ENCODE data around the gene MYL6. TPM values are rescaled to one million over a fixed set of nuclear protein-coding genes. Genes with fewer than 3 reads are reported as not detected.

The MYL6 gene
- total and polyA plus RNA-seq, 7 donors, result 216 to 711 (median 384) TPM

- peaks cover 37% of the 10 kb centered on the region for H3K4me1 ChIP-seq
- DNase-seq (peak; percentile 77 to 89), ATAC-seq (peak; percentile 18 to 58 (median 32))
- no peaks in the 10 kb centered on the region for H3K27me3 ChIP-seq (ENCODE audit: insufficient read depth in 3 of 3, low read length in 2 of 3)
- WGBS, 3 donors, result 13 to 15% (median 13%) methylated on average over 42 to 45 of the region's 45 CpGs
- peak; percentile 49 for TF ChIP-seq CTCF (IDR thresholded peaks at IDR 0.05)
- peak overlapping the region; percentile 94 for H3K27ac ChIP-seq
- H3K9me3 ChIP-seq, result no peaks in the 10 kb centered on the region
- H3K36me3 ChIP-seq (ENCODE audit: insufficient read depth in 1 of 2, low read depth in 1 of 2), result peaks cover 18 to 30% of the 10 kb centered on the region in 2 donors
- intact Hi-C loops (cut with DNase I), result loop anchor here (2.0 to 5.0 kb wide), 2 partner anchors 35 kb away; no protein-coding TSS in a partner anchor
- peak overlapping the region; percentile 95 for H3K4me3 ChIP-seq
These were observed 744 bp upstream of the MYL6 start for GRCh38 chr12:56157201-56158028.

- intact Hi-C loops (cut with DNase I), result loop anchor here (2.0 to 5.0 kb wide), 2 partner anchors 36 to 37 kb away; no protein-coding TSS in a partner anchor
- Histone ChIP-seq H3K4me1 (peaks cover 27% of the 10 kb centered on the region), H3K4me3 (peak overlapping the region; percentile 95), H3K27ac (peak overlapping the region; percentile 94), H3K9me3 (no peaks in the 10 kb centered on the region), H3K27me3 (ENCODE audit: insufficient read depth in 3 of 3, low read length in 2 of 3) (no peaks in the 10 kb centered on the region), H3K36me3 (ENCODE audit: insufficient read depth in 1 of 2, low read depth in 1 of 2) (peaks cover 21 to 46% of the 10 kb centered on the region in 2 donors)
- TF ChIP-seq CTCF (IDR thresholded peaks at IDR 0.05), result no peak
- WGBS, 3 donors, result 0 to 1% (median 1%) methylated on average over 6 of the region's 6 CpGs
- DNase-seq, result peak; percentile 78 to 92
- ATAC-seq, result peak; percentile 68 to 82 (median 78)
These were observed 835 bp downstream of the MYL6 start for GRCh38 chr12:56158926-56159461.

- H3K4me3 ChIP-seq, result peak overlapping the region; percentile 95
- peak in 1 of 2 donors; percentile 49 for DNase-seq
- ATAC-seq, result peak in 1 of 4 donors; percentile 0
- no peak for TF ChIP-seq CTCF (IDR thresholded peaks at IDR 0.05)
- H3K36me3 ChIP-seq (ENCODE audit: insufficient read depth in 1 of 2, low read depth in 1 of 2), result peaks cover 21 to 53% of the 10 kb centered on the region in 2 donors
- H3K27ac ChIP-seq, result peak overlapping the region; percentile 94
- 9 to 14% (median 10%) methylated on average over 8 of the region's 8 CpGs for WGBS, 3 donors
- H3K27me3 ChIP-seq (ENCODE audit: insufficient read depth in 3 of 3, low read length in 2 of 3), result no peaks in the 10 kb centered on the region
- no peaks in the 10 kb centered on the region for H3K9me3 ChIP-seq
- H3K4me1 ChIP-seq, result peaks cover 27% of the 10 kb centered on the region
- intact Hi-C loops (cut with DNase I), result loop anchor here (2.0 to 5.0 kb wide), 3 partner anchors 29 to 37 kb away; partner anchors contain the start of gene SMARCC2 (in 1 of the 2)
These were observed 1.5 kb downstream of the MYL6 start for GRCh38 chr12:56159482-56160192.

GRCh38 chr12:56160193-56160763, 2.1 kb downstream of the MYL6 start:
- H3K36me3 ChIP-seq (ENCODE audit: insufficient read depth in 1 of 2, low read depth in 1 of 2), result peaks cover 21 to 59% of the 10 kb centered on the region in 2 donors
- H3K4me3 ChIP-seq, result peak overlapping the region; percentile 95
- no peak for ATAC-seq
- peak in 1 of 2 donors; percentile 49 for DNase-seq
- H3K27ac ChIP-seq, result peak overlapping the region; percentile 94
- intact Hi-C loops (cut with DNase I), result loop anchor here in 1 of 2 donors (2.0 kb wide), 1 partner anchor 29 kb away; the partner anchor contains the start of gene SMARCC2
- H3K4me1 ChIP-seq, result peaks cover 27% of the 10 kb centered on the region
- H3K27me3 ChIP-seq (ENCODE audit: insufficient read depth in 3 of 3, low read length in 2 of 3), result no peaks in the 10 kb centered on the region
- H3K9me3 ChIP-seq, result no peaks in the 10 kb centered on the region
- no peak for TF ChIP-seq CTCF (IDR thresholded peaks at IDR 0.05)
- WGBS, 3 donors, result 41 to 49% (median 46%) methylated on average over 7 of the region's 7 CpGs

All from psoas muscle (tissue), 8 donors.